Measurements from ENCODE around the gene ALDH3A2.
"Not testable (repeated sequence)": the region's sequence is repeated elsewhere in the genome, so short reads cannot be mapped to it uniquely, and the experiment has no call there.

ALDH3A2 gene

DNA sequence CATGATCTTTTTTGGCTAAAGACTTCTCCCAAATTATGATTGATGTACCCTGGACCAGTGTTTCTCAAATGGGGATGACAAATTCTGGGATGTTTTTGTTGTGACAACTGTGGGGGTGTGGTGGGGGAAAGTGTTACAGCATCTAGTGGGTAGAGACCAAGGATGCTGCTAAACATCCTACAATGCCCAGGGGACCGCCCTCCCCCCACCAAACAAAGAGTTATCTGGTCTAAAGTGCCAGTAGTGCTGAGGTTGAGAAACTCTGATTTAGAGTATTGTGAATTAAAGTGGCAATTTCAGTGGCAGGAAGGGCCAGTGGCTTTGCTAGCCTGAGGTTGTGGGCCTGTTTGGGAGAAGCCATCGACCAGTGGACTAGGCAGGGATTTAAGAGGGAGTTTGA, 34.6 kb downstream of the ALDH3A2 start:
- DNase-seq = no peak

DNA sequence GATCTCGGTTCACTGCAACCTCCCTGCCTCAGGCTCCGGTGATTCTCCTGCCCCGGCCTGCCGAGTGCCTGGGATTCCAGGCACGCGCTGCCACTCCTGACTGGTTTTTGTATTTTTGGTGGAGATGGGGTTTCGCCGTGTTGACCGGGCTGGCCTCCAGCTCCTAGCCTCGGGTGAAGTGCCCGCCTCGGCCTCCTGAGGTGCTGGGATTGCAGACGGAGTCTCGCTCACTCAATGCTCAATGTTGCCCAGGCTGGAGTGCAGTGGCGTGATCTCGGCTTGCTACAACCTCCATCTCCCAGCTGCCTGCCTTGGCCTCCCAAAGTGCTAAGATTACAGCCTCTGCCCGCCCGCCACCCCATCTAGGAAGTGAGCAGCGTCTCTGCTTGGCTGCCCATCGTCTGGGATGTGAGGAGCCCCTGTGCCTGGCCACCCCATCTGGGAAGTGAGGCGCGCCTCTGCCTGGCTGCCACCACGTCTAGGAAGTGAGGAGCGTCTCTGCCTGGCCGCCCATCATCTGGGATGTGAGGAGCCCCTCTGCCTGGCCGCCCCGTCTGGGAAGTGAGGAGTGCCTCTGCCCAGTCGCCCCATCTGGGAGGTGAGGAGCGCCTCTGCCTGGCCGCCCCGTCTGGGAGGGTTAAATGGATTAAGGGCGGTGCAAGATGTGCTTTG, 36.5 kb downstream of the ALDH3A2 start:
- DNase-seq = not testable (repeated sequence)

DNA sequence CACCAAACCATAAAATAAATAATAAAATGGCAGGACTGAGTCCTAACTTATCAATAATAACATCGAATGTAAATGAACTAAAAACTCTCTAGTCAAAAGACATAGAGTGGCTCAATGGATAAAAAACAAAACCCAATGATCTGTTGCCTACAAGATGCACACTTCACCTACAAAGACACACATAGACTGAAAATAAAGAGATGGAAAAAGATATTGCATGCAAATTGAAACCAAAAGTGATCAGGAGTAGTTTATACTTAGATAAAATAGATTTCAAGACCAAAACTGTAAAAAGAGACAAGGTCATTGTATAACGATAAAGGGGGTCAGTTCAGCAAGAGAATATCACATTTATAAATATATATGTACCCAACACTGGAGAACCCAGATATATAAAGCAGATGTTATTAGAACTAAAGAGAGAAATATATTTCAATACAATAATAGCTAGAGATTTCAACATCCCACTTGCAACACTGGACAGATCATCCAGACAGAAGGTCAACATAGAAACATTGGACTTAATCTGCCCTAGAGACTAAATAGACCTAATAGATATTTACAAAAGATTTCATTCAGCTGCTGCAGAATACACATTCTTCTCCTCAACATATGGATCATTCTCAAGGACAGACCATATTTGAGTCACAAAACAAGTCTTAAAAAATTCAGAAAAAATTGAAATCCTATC, 38.0 kb downstream of the ALDH3A2 start:
- no peak for DNase-seq

DNA sequence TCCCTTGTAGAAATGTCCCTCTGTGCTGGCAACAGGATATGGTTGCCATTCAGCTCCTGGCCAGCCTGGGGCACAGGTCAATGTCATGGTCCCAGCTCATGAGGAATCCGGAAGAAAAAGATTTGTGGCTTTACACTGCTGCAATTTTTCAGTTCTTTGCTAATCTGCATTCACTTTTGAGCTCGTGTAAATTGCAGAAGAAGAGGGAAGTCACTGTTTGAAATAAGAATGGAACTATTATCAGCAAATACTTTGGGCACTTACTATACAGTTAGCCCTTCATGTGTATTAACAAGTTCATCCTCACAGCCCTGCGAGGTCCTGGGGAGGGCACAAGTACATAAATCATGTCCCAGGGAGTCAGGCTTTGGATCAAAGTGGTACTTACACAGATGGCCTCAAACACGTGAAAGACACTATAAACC, 53.7 kb downstream of the ALDH3A2 start:
- no peak for DNase-seq

DNA sequence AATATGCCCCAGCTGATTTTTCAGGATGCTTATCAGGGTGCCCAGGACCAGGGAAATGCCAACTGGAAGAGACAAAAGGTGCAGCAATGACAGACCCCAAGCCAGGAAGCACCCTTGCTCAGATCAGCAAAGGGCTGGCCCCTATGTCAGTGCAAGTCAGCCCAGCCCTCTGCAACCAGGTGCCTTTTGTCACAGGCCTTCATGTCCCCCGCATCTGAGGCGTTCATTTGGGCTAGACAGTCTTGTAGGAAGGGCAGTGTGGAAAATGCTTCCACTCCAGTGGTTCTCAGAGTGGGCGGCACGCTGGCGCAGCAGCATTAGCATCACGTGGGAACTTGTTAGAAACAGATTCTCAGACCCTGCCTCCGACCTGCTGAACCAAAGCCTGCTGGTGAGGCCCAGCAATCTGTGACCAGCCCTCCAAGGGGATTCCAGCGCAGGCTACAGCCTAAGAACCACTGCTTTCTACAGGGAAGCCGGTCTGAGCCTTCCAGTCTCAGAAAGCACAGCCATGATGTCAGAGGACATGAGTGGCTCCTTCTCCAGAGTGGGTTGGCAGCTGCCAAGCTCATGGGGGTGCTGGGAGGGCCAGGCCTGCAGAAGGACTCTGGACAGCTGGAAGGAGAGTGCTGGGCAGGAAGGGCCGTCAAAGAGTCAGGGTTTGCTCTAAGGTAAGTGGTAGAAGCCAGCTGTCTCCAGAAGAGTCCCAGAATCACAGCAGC, 54.7 kb downstream of the ALDH3A2 start:
- peak; percentile 23 for DNase-seq

DNA sequence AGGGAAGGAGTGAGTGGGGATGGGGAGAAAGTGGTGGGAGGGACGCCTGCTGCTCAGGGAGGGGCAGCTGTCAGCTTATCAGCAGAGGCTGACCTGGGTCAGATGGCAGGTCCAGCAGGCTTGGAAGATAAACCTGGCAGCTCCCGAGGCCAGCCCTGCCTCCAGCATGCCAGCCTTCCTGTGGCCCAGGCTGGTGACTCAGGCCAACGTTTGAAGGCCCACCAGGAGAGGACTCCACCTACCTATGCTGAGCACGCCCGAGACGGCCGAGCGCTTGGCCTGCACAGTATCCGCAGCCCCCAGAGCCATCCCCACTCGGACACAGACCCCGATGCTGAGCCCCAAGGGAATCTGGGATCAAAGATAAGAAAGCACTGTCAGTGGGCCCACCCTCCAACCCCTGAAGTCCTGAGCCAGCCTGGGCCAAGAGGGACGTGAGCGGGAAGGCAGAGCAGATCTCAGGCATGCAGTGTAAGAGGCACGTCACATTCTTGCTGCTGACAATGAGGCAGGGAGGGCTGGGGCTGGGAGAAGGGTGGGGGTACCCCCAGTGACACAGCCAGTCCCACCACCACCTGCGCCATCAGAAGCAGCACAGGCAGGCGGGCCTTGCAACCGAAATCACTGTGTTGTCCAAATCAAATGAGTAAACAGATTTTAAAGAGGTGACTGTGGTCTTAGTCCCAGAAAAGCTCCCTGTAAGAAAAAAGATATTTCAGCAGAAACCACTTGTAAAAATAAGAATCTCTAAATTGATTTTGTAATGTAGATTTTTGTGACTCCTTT, 55.5 kb downstream of the ALDH3A2 start:
- DNase-seq = no peak

DNA sequence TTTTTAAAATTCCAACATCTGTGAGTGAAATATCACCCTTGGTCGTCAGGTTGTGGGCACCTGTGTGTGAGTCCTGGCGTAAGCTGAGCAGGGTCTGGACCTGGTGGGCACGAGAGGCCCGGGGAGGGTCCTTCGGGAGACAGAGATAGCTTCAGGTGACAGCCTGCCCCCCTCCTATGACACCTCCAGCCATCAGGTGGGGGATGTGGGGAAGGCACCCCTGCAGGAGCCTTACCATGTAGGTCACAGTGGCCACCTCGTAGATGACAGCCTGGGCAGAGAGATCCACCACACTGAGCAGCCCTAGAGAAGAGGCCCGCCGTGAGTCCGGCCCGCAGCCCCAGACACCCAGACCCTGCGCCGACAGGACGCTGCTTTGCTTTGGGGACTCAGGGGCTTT, 56.6 kb downstream of the ALDH3A2 start:
- DNase-seq = no peak

DNA sequence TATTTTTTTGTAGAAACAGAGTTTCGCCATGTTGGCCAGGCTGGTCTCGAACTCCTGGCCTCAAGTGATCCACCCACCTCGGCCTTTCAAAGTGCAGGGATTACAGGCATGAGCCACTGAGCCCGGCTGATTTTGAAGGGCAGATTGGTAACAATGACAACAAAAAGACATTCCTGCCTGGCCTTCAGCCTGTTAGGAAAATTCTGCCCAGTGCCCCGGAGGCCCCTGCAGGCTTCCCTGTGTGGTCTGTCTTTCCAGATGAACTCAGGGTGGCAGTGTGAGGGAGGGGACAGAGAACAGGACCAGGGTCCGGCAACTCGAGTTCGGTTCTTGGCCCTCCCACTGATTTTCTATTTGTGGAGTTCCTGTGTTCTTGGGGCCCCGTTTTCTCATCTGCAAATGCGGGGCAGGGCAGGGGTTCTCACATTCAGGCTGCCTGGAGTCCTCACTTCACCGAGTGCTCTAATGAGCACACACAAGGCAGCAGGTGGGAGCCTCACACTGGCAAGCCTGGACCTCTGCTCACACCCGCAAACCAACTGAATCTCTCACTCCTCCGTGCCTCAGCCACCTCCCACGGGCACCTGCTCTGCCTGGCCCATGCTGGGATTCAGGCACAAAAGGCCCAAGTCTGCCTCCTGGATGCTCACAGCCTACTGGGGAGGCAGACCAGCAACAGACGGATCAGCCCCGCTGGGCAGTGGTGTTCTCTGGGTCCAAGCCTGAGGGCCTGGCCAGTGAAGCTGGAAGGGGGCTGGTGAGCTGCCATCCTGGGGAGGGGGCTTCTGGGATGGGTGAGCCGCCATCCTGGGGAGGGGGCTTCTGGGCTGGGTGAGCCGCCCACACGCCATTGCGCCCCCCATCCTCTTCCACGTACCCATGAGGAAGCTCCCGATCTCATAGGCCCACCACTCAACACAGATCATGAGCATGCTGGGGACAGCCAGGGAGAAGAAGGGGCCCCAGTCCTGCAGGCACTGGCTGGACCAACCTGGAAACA, 57.5 kb downstream of the ALDH3A2 start:
- no peak for DNase-seq

DNA sequence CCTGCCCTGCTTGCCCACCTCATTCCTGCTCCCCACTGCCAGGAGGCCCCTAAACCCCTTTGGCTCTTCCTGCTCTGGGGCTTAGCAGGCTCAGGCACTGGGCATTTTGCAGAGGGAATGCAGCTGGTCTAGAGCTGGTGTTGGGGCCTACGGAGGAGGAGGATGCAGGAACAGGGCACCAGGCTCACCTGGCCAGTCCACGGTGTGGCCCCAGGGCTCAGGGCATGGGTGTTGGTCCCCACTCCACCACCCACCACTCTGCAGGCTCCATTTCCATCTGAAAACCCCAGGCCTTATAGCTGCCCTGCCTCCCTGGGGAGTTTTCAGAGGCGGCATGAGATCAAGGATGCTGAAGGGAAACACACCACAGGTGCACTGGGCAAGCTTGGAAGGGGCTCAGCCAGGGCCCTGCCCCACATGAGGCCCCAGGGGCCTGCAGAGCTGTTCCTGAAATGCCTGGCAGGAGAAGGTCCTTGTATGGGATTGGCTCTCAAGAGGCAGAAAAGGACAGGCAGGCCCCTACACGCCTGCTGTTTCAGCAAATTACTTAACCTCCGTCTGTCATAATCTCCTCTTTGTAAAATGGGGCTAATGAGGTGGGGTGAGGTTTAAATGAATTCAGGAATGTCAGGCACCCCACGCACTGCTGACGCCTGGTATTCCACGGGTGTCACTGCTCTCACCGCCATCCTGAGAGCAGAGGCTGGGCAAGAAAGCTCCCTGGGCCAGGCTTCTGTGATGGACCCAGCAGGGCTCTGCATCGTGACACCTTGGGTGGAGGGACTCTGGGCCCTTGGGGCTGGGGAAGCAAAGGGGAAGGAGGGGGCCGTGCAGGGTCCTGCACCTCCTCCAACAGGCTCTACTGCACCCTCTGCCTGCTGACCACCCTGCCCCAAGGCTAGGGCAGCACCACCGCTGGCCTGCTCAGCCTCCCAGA, 58.5 kb downstream of the ALDH3A2 start:
- peak; percentile 66 for DNase-seq

DNA sequence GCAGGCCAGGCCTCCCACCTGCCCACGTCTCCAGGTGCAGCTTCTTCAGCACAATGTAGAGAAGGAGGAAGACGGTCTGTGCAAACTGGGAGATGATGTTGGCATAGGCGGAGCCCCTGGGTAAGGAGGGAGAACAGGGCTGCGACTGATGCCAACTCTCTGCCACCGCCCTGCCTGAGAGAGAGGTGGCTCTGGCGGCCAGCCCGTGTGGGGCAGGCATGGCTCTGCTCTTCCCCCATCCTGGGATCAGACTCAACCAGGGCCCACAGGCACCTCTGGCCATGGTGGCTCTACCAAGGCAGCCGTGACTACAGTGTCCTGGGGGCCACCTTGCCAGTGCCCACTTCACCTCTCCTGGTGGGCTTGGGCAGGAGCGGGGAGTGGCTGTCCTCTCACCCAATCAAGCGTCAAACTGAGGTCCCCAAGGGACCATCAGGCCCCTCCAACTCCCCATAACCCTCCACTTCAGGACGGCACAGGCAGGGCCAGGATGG, 59.2 kb downstream of the ALDH3A2 start:
- no peak for DNase-seq

DNA sequence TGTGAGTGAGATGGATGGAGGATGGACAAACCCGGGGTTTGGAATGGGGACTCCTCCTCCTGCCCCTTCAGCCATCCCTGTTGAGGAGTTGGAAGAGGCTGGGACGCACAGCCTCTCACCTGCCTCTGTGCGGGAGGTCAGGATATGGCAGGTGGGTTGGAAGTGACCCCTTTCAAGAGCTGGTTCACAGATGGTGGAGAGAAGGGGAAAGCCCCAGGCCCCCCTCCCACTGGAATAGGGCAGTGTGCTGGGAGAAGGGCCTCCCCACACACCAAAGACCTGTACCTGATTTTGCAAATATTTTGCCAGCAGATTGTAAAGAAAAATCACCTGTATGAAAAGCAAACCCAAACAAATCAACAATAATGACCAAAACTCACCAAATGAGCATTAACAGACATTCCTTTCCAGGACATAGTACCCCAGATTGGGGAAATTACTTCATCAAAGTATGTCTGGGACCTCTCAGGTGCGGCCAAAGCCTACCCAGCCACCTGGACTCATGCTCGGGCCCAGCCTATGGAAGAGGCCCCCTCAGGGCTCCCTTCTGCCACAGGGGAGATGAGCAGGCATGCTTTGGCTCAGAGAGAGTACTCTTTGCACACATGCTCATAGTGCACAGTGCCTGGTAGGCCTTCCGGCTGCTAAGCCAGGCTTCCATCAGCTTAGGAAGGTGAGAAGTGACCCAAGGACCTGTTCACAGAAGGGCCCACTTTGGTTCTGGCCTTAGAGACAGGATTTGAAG, 60.1 kb downstream of the ALDH3A2 start:
- DNase-seq = no peak

DNA sequence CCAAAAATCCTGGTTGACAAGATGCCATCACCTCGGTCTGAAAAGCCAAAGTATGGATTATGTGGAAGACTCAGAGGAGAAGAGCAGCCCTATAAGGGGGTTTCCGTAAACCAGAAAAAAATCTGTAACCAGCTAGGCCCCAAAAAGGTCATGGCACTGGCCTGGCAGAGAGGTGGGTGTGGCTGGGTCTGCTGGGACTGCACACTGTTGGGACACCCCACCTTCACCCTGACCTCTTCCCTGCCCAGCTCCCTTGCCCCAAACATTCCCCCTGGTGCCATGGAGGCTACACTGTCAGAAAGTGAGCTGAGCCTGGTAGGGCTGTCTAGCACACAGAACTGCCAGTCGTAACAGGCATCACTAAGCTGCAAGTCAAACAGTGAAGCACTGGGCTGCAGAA, 61.3 kb downstream of the ALDH3A2 start:
- no peak for DNase-seq

DNA sequence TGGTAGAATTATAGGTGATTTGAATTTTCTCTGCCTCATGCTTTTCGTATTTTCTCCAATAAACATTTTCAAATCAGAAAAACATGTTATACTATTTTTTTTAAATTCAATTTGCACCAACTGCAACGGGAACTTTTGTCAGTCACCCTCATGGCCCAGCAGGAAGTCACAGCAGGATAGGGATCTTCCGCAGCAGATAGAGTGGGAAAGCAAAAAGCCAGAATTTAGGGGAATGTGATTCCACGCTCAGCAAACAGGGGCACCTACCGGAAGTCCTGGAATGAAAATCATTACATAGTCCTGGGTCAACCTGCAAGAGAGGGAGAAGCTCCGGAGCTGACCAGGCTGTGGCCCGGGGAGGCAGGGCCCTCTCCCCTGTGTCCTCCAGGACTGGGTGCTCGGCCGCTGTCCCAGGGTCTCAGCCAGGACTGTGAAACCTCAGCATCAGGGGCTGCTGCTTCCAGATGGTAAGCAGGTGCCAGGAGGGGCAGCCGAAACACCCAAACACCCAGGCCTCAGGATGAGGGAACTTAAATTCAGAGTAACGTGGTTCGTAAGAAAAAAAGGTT, 64.0 kb downstream of the ALDH3A2 start:
- DNase-seq = no peak

DNA sequence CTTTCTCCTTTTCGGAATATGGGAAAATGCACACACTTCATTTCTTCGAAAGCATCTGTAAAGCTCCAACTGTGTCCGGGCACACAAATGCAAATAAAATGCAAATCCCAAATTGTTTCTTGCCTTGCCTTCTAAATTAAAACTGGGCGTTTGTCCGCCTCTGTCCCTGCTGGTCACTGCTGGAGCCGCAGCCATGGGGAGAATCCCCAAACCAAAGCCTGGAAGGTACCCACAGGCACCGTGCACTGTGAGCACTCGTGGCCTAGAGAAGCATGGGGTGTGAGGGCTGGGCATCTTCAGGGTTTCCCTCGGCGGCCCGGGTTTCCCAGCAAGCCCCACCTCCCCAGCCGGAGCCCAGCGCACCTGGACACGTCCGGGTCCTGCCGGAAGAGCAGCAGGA, 64.9 kb downstream of the ALDH3A2 start:
- DNase-seq = no peak

DNA sequence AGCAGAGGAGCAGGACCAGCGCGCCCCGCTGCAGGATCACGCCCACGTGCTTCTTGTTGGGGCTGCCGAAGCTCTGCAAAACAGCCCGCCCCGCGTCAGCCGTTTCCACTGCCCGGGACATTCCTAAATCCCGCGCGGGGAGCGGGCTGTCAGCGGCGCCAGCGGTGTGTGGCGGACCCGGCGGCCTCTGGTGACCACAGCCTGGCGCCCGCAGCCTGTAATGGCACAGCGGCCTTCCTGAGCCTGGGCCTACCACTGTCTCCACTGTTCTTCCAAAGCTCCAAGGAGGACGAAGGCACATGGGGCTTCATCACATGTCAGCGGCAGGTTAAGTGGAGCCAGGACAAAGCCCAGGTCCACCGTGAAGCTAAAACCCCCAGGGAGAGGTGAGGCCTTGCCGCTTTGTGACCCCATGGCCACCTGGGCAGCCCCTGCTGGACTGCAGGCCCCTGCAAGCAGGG, 65.4 kb downstream of the ALDH3A2 start:
- DNase-seq = no peak

DNA sequence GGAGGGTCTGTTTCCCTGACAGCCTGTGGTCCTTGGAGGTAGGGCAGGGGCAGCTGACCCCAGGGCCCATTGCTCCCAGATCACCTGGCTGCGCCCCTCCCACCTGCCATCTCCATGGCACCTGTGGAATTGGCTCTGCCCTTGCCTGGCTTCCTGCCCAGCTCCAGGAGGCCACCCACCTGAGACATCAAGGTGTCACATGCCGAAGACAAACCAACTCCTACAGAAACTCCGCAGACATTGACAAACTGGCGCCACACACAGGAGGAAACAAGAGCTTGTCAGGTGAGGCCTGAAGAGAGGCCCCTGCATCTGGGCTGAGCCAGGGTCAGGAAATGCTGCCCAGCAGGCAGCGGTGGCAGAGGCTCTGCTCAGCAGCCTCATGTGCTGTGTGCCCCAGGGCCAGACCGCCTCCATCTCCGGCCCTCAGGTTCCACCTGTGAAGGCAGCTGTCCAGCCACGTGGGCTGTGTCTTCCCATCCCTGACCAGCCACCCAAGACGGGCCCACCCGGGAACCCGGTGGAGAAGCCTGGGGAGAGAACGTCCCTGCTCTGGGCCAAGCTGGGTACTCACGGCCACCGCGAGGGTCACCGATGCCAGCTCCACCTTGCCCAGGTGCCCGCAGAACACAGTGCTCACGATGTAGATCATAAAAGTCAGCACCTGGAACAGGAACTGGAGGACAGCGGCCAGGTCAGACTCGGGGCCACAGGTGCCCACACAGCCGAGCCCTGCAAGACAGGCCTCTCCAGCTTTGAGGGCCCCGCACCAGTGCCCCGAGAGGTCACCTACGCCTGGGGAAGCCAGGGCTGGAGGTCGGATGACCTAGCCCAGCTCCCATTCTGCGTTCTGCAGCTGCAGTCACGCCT, 66.2 kb downstream of the ALDH3A2 start:
- DNase-seq = peak; percentile 31

DNA sequence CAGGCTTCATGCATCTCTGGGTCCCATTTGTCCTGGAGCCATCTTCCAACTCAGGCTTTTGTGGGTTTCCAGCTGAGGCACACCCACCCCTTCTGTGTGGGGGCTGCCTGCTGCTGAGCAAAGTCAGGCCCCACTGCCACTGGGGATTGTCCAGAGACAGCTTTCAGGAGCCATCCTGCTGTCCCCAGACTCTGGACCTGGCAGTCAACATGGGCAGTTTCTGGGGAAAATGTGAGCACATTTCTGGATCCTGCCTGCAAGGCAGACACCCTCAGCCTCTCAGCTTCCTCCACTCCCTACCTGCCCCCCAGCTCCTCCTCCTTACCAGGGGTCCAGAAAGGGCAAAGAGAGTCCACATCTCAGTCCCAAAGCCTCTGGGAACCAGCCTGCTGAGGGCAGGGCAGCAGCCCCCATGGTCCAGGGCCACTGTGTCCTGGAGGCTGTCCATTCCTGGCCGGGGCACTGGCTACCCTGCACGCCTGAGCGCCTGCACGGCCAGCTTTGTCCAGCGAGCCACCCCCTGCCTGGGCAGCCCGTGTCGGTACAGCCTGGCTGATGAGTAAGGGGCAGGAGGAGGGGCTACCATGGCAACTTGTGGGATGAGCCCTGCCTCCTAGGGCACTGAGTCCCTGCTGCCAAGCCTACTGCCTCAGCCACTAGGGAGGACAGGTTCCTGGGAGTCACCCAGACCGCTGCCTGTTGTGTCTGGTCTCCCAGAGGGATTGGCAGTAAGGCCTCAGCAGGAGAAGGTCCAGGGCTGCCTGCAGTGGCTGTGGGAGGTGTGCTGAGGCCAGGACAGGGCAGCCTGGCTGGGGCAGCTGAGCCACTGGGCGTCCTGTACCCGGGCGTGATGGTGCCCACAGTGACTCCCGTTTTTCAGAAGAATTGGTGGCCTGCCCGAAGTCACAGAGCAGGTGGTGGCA, 67.8 kb downstream of the ALDH3A2 start, which contains the start of gene SLC47A2:
SLC47A2 (minus strand) TSS at position 477 of the 923 bp plus-strand sequence; CDS start at position 448, 29 bp downstream.
- DNase-seq = no peak
